Vagina (tissue), 2 donors: ENCODE data around the gene MYH7B. TPM values are rescaled to one million over a fixed set of nuclear protein-coding genes. Genes with fewer than 3 reads are reported as not detected.

Source experiments
- DNase-seq, 2 donors: peaks; one replicate each; pipeline ENCODE4 v3.0.0-alpha.2; 2017; ENCODE audit errors: extremely low spot score in 2 of 2
- H3K27ac ChIP-seq: fragments of 200-600 bp; sonication (generic); one replicate; pipeline ENCODE4 v1.5.1; 2019
- H3K27me3 ChIP-seq: fragments of 200-600 bp; sonication (generic); one replicate; pipeline ENCODE4 v1.5.1; 2019
- H3K36me3 ChIP-seq, 2 donors: fragments of 200-600 bp; sonication (generic); one replicate each; pipeline ENCODE4 v1.5.1; 2017 to 2019
- H3K4me1 ChIP-seq: fragments of 200-600 bp; sonication (generic); one replicate; pipeline ENCODE4 v1.5.1; 2019
- H3K4me3 ChIP-seq, 2 donors: fragments of 200-600 bp; sonication (generic); 1 replicate in 1 of 2; 2 replicates in 1 of 2; pipeline ENCODE4 v1.5.1; 2016 to 2019
- H3K9me3 ChIP-seq: fragments of 200-600 bp; sonication (generic); one replicate; pipeline ENCODE4 v1.5.1; 2019
- POLR2A ChIP-seq, 2 donors: fragments of 450-650 bp; IDR thresholded peaks; one replicate each; pipeline ENCODE4 v1.6.1; 2017; ENCODE audit warnings: antibody characterized with exemption in 2 of 2, mild to moderate bottlenecking in 2 of 2, moderate library complexity in 2 of 2
- POLR2AphosphoS5 ChIP-seq, 2 donors: sonication (generic); formaldehyde crosslinking; IDR thresholded peaks; one replicate each; pipeline ENCODE4 v1.9.0; 2017; ENCODE audit warnings: antibody characterized with exemption in 2 of 2, mild to moderate bottlenecking in 2 of 2, low read depth in 1 of 2; ENCODE audit not compliant: insufficient read depth in 1 of 2
- intact Hi-C: fragments of 100-400 bp; cut with DNase I; formaldehyde crosslinking; loops from one replicate; pipeline ENCODE4 v1.15.1; 2023
- total RNA-seq: library from RNA; depleted of rRNA; stranded (reverse); fragments of >200 nt; gene quantifications from one replicate; pipeline ENCODE4 v1.2.3, GENCODE V29; 2016
- TF ChIP-seq, protein P1 (sequence below), 3 experiments: fragments of 450-650 bp in 2 of 3; fragments of 200-600 bp in 1 of 3; sonication (generic) in 1 of 3; IDR thresholded peaks; one replicate each; pipeline ENCODE4 v1.5.1; 2017 to 2019; ENCODE audit warnings: antibody characterized with exemption in 3 of 3, mild to moderate bottlenecking in 2 of 3, moderate library complexity in 2 of 3

The MYH7B gene
- total RNA-seq, 1 donor from 2014 or later: under 0.01 TPM

DNA sequence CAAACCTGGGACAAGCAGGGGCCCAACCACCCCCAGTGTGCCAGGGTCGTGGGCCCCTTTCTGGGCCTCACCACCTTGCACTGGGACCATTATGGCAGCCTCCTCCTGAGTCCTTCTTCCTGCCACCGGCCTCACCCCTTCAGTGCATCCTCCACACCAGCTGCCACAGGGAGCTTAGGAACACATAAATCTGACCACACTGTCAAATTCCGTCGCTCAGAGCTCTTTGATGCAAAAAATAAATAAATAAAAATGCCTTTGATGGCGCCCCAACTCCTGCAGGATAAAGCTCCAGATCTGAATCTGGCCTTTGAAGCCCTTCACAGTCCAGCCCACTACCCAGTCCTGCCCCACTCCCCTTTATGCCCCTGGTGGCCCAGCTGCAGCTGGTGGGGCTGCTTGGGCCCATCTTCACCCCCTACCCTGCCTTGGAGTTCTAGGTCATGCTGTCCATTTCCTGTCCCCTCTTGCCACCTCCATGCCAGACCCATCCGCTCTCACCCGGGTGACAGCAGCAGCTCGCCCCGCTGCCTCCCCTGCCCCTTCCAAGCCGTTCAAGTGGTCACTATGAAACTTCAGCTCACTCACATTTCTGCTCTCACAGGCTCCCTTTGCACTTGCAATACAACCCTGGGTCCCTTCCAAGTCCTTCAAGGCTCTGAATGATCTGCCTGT, 16.0 kb downstream of the MYH7B start:
- no peaks in the 10 kb centered on the region for H3K27me3 ChIP-seq
- H3K27ac ChIP-seq: no peak overlapping the region
- no peak overlapping the region for H3K4me3 ChIP-seq
- intact Hi-C loops: no loop called here
- H3K9me3 ChIP-seq: no peaks in the 10 kb centered on the region
- TF ChIP-seq POLR2AphosphoS5 (IDR thresholded peaks at IDR 0.05; ENCODE audit: insufficient read depth in 1 of 2, low read depth in 1 of 2) (no peak), POLR2A (IDR thresholded peaks at IDR 0.05) (no peak)
- TF ChIP-seq, protein P1, sequence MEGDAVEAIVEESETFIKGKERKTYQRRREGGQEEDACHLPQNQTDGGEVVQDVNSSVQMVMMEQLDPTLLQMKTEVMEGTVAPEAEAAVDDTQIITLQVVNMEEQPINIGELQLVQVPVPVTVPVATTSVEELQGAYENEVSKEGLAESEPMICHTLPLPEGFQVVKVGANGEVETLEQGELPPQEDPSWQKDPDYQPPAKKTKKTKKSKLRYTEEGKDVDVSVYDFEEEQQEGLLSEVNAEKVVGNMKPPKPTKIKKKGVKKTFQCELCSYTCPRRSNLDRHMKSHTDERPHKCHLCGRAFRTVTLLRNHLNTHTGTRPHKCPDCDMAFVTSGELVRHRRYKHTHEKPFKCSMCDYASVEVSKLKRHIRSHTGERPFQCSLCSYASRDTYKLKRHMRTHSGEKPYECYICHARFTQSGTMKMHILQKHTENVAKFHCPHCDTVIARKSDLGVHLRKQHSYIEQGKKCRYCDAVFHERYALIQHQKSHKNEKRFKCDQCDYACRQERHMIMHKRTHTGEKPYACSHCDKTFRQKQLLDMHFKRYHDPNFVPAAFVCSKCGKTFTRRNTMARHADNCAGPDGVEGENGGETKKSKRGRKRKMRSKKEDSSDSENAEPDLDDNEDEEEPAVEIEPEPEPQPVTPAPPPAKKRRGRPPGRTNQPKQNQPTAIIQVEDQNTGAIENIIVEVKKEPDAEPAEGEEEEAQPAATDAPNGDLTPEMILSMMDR (IDR thresholded peaks at IDR 0.05): no peak
- H3K36me3 ChIP-seq: no peaks in the 10 kb centered on the region
- no peaks in the 10 kb centered on the region for H3K4me1 ChIP-seq
- no peak for DNase-seq

DNA sequence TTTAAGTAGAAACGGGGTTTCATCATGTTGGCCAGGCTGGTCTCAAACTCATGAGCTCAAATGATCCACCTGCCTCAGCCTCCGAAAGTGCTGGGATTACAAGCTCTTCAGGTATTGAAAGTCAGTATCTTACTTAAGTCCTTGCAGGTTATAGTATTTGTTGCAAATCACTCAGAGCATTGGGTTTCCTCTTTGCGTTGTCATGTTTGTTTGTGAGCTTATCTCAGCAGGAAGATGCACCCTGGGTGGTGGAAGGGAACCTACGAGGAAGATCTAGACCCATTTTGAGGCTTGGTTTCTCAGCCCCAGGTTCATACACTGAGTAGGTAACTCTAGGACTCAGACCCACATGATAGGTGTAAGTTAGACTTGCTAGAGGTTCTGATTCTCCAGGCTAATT, 18.6 kb downstream of the MYH7B start:
- H3K4me3 ChIP-seq: no peak overlapping the region
- H3K36me3 ChIP-seq: no peaks in the 10 kb centered on the region
- no peak overlapping the region for H3K27ac ChIP-seq
- intact Hi-C loops: no loop called here
- no peaks in the 10 kb centered on the region for H3K9me3 ChIP-seq
- H3K4me1 ChIP-seq: no peaks in the 10 kb centered on the region
- H3K27me3 ChIP-seq: no peaks in the 10 kb centered on the region
- no peak for DNase-seq
- TF ChIP-seq, protein P1 (IDR thresholded peaks at IDR 0.05): no peak
- TF ChIP-seq POLR2A (IDR thresholded peaks at IDR 0.05) (no peak), POLR2AphosphoS5 (IDR thresholded peaks at IDR 0.05; ENCODE audit: insufficient read depth in 1 of 2, low read depth in 1 of 2) (no peak)

DNA sequence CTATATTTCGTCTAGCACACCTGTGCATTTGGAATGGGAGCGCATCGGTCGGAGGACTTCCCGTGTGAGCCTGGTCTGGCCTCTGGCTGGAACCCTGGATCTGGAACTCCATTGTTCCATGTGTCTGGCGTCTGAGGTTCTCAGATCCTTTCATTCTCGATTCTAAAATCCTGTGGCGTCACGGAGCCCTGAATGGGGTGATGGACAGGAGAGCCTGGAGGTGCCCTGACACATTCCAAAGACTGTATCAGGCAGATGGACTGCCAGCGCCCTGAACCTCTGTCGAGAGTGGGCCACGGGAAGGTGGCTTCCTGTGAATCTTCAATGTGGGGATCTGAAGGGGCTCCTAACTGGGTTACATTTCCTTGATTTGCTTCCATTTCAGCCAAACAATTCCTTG, 20.6 kb downstream of the MYH7B start:
- no peaks in the 10 kb centered on the region for H3K36me3 ChIP-seq
- TF ChIP-seq, protein P1 (IDR thresholded peaks at IDR 0.05): no peak
- TF ChIP-seq POLR2A (IDR thresholded peaks at IDR 0.05): no peak
- no peak for TF ChIP-seq POLR2AphosphoS5 (IDR thresholded peaks at IDR 0.05; ENCODE audit: insufficient read depth in 1 of 2, low read depth in 1 of 2)
- intact Hi-C loops: no loop called here
- no peak overlapping the region for H3K4me3 ChIP-seq
- DNase-seq: no peak
- H3K27me3 ChIP-seq: no peaks in the 10 kb centered on the region
- no peak overlapping the region for H3K27ac ChIP-seq
- no peaks in the 10 kb centered on the region for H3K9me3 ChIP-seq
- H3K4me1 ChIP-seq: no peaks in the 10 kb centered on the region

DNA sequence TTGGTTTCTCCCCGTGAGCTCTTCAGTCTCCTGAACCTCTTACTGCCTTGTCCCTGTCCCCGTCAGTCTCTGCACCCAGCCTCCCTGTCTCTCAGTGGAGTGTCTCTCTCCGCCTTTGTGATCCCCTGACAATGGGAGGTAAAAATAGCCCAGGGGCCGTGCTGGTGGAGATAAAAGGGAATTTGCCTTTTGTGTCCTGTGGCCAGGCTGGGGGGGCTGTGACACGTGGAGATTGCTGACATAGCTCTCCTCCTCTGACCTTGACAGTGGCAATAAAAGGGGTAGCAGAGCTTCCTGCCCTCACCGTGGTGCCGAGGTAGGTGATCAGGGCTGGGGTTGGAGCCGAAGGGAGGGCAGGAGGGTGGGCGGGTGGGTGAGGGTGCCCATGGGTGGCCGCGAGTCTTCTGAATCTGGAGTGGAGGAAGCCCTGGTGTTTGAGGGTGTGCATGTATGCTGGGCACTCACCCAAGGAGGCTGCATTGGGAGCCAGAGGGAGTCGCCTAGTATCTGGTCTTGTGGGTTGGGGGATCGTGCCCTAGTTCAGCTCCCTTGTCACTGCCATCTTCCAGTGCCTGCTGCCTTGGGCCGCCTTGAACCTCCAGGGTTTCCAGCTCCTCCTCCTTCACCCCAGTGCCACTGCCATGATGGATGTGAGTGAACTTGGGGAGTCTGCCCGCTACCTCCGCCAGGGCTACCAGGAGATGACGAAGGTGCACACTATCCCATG, 21.9 kb downstream of the MYH7B start:
- Histone ChIP-seq H3K9me3 (no peaks in the 10 kb centered on the region), H3K27me3 (no peaks in the 10 kb centered on the region), H3K4me1 (no peaks in the 10 kb centered on the region), H3K27ac (no peak overlapping the region), H3K36me3 (no peaks in the 10 kb centered on the region), H3K4me3 (no peak overlapping the region)
- no peak for DNase-seq
- intact Hi-C loops: no loop called here
- no peak for TF ChIP-seq POLR2A (IDR thresholded peaks at IDR 0.05)
- TF ChIP-seq, protein P1 (IDR thresholded peaks at IDR 0.05): no peak
- TF ChIP-seq POLR2AphosphoS5 (IDR thresholded peaks at IDR 0.05; ENCODE audit: insufficient read depth in 1 of 2, low read depth in 1 of 2): no peak
